Measurements from ENCODE around the gene TMEM158. TPM values are rescaled to one million over a fixed set of nuclear protein-coding genes. Genes with fewer than 3 reads are reported as not detected.

TMEM158 gene
- total RNA-seq, 1 experiment from 2014 or later = 0.15 TPM

GRCh38 chr3:45204136-45204535, 22.0 kb downstream of the TMEM158 start:
- no peak for DNase-seq (ENCODE audit: low spot score)

GRCh38 chr3:45199837-45200648, 26.0 kb downstream of the TMEM158 start:
- DNase-seq (ENCODE audit: low spot score) = peak; percentile 51

GRCh38 chr3:45198264-45199260, 27.5 kb downstream of the TMEM158 start:
- DNase-seq (ENCODE audit: low spot score) = no peak

- no peak for DNase-seq (ENCODE audit: low spot score)
These were observed 31.3 kb downstream of the TMEM158 start for GRCh38 chr3:45194791-45195190.

- DNase-seq (ENCODE audit: low spot score) = no peak
These were observed 34.1 kb downstream of the TMEM158 start for GRCh38 chr3:45191924-45192417.

- no peak for DNase-seq (ENCODE audit: low spot score)
These were observed 34.7 kb downstream of the TMEM158 start for GRCh38 chr3:45191424-45191823.

GRCh38 chr3:45188719-45189659, 37.1 kb downstream of the TMEM158 start:
- no peak for DNase-seq (ENCODE audit: low spot score)

- DNase-seq (ENCODE audit: low spot score) = no peak
These were observed 38.4 kb downstream of the TMEM158 start for GRCh38 chr3:45187694-45188141.

GRCh38 chr3:45186871-45187270, 39.2 kb downstream of the TMEM158 start:
- DNase-seq (ENCODE audit: low spot score) = no peak

GRCh38 chr3:45185461-45185860, 40.6 kb downstream of the TMEM158 start:
- DNase-seq (ENCODE audit: low spot score) = no peak

GRCh38 chr3:45185052-45185451, 41.0 kb downstream of the TMEM158 start:
- DNase-seq (ENCODE audit: low spot score) = no peak

GRCh38 chr3:45183872-45184262, 42.2 kb downstream of the TMEM158 start:
- no peak for DNase-seq (ENCODE audit: low spot score)

GRCh38 chr3:45182915-45183871, 42.9 kb downstream of the TMEM158 start:
- peak; percentile 53 for DNase-seq (ENCODE audit: low spot score)

GRCh38 chr3:45181496-45181895, 44.6 kb downstream of the TMEM158 start:
- DNase-seq (ENCODE audit: low spot score) = no peak

GRCh38 chr3:45180899-45181298, 45.2 kb downstream of the TMEM158 start:
- no peak for DNase-seq (ENCODE audit: low spot score)

GRCh38 chr3:45180051-45180450, 46.0 kb downstream of the TMEM158 start:
- DNase-seq (ENCODE audit: low spot score) = no peak

- DNase-seq (ENCODE audit: low spot score) = no peak
These were observed 46.9 kb downstream of the TMEM158 start for GRCh38 chr3:45179163-45179562.

GRCh38 chr3:45178183-45179023, 47.7 kb downstream of the TMEM158 start:
- DNase-seq (ENCODE audit: low spot score) = no peak

- DNase-seq (ENCODE audit: low spot score) = no peak
These were observed 49.2 kb downstream of the TMEM158 start for GRCh38 chr3:45176912-45177311.
